NCI-H748 treated with DMSO at 0.1 percent for 48 hours (cell line): Measurements from ENCODE around the gene OR2AG2.
"Not testable (repeated sequence)": the region's sequence is repeated elsewhere in the genome, so short reads cannot be mapped to it uniquely, and the experiment has no call there.

ENCODE experiments used
- DNase-seq: peaks from one replicate; lab custom pipeline; 2025; lab: John Stamatoyannopoulos, UW

The OR2AG2 gene, protein sequence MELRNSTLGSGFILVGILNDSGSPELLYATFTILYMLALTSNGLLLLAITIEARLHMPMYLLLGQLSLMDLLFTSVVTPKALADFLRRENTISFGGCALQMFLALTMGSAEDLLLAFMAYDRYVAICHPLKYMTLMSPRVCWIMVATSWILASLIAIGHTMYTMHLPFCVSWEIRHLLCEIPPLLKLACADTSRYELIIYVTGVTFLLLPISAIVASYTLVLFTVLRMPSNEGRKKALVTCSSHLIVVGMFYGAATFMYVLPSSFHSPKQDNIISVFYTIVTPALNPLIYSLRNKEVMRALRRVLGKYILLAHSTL

DNA sequence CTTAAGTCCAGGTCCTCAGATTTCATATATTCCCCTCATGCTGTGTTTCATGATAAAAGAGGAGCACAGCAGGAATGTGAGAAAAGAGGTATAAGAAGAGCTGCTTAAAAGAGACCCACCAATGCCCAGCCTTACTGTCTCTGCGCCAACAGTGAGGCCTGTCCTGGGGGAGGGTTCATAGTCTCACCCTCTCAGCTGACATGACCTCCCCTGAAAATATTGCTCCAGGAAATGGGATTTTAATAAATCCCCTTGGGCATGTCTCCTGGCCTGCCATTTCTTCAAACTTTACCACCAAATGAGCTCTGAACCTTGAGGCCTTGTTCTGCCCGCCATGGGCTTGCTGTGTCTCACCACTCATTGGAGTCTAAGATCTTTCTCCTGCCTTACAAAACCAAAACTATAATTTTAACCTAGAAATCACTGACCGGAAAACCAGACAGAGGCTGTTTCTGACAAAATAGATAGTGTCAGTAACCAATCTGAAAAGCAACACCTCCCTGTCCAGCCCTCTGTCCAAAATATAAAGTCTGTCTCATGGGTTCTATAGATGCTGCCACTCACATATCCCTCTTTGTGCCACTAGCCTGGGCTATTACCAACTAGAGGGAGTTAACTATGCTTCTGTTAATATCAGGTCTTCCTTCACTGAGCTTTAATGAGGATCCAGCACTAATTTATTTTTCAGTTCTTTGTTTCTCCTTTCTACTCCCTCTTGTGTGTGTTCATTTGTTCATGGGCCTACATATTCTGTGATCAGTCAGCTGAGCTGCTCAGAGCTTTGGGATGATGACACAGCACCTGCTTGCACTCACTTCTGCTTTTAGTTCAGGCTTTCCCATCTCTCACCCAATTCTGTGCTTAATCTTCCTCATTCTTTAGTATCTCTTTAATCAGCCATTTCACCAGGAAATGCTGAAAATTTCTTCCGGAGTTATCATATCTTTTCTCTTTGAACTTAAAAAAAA is at the start of gene OR2AG2:
OR2AG2 (minus strand) TSS at position 51 of the 968 bp plus-strand sequence. CDS start 3,019 bp downstream, outside the sequence.
- DNase-seq = no peak

DNA sequence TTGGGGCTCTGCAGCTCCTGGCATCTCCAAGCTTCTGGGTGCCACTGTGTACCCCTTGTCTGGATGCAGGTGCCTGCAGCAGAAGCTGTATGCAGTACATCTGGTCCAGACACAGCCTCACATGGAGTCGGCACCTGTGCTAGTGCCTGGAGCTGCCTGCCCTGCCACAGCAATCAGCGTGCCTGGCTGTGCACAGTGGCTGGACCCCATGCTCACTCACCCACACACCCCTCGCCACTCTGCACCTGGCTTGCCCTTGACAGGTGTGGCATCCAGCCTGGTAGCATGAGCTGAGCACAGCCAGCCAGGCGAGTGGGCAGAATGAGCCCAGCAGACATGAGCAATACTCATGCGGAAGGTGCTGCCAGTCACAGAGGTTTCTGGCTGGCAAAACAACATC is 47.2 kb upstream of the OR2AG2 start:
- no peak for DNase-seq

DNA sequence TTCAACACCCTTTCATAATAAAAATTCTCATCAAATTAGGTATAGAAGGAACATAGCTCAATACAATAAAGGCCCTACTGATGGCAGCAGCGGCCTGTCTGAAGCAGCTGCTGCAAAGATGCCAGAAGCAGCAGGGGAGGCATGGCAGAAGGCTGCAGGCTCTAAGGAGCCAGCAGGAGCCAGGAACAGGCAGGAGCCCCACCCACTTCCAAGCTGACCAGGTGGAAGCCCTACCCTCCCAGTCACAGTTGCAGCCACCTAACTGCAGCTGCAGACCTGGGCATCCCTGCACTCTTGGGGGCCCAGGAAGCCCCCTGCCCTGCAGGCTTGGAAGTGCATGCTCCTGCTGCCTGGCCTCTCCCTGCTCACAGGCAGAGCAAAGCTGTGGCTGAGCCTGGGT is 45.9 kb upstream of the OR2AG2 start:
- DNase-seq = no peak

DNA sequence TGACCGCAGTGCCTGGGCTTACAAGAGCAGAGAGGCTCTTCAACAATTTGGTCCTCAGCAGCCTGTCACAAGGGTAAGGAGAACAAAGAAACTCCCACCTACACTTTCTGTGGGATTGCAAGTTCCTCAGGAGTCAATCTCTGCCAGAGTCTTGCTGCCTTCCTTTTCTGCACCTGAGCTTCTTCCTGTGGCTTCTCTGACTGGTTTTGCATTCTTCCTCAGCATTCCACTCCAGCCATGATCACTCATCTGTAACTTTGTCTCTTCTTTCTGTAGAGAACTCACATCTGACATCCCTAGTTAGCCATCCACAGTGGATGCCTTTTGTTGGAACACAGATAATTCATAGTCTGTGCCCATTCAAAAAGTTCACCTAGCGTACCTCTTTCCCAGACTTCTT is 41.9 kb upstream of the OR2AG2 start:
- no peak for DNase-seq

DNA sequence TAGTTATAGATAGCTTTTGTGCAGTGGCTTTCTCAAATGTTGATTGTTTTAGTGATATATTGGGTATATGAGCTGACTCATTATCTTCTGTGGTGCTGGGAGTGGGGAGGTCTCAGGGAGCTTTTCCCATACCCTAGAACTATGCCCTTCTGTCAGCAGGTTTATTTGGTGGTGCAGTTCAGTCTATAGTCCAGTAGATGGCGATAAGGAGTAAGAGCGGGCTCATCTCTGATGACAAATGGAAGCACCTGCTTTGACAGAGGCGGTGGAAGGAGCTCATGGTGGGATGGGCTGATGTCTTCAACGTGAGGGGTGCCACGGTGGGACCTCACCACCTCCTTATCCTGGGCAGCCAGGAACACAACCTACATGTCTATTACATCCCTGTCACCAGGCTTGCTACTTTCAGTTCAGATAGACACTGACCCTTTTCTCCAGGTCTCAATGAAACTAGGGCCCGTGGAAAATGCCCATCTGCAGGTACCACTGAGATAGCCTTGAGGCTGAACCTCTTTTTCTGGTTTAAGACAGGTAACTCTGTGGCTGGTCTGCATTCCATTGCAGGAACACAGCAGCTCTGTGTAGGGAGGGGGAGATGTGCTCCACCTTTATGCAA is 40.7 kb upstream of the OR2AG2 start:
- peak; percentile 35 for DNase-seq

DNA sequence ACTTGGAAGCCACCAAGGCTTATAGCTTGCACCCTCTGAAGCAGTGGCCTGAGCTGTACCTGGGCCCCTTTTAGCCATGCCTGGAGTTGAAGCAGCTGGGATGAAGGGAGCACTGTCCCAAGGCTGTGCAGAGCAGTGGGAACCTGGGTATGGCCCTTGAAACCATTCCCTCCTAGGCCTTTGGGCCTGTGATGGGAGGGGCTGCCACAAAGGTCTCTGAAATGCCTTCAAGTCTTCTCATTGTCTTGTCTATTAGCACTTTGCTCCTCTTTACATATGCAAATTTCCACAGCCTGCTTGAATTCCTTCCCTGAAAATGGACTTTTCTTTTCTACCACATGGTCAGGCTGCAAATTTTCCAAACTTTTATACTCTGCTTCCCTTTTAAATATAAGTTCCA is 29.3 kb upstream of the OR2AG2 start:
- DNase-seq = not testable (repeated sequence)

DNA sequence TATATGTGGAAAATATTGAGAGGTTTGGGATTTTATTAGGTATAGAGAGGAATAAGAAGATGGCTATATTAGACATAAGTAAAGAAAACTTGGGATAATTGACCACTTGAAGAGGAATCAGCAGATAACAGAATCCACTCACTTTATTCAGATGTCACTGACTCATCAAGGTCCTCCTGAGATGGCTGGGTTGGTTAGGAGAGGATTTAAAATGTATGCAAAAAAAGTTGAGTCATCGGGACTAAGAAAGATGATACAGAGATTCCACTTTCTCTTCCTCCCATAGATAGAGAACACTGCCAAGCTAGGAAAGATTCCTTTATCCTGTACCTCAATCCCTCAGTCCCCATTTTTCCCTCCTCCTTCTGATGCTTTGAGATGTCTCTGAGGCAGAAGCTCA is 27.6 kb upstream of the OR2AG2 start, which contains the start of gene OR6A2:
OR6A2 (minus strand) TSS at position 288 of the 400 bp plus-strand sequence. CDS start 3,981 bp downstream, outside the sequence.
- no peak for DNase-seq

DNA sequence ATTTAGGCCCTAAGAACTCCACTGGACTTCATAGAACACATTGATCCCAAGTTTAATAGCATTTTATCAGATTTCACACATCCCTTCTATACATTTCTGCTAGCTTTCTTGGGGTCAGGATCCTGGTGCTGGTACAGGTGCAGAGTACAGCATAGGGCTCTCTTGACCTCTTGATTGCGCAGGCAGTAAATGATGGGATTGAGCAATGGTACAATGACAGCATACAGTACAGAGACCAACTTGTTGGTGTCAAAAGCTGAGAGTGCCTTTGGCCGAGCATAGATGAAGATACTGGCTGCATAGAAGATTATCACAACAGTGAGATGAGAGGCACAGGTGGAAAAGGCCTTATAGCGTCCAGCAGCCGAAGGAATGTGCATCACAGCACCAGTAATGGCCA is 22.9 kb upstream of the OR2AG2 start:
- DNase-seq = no peak

DNA sequence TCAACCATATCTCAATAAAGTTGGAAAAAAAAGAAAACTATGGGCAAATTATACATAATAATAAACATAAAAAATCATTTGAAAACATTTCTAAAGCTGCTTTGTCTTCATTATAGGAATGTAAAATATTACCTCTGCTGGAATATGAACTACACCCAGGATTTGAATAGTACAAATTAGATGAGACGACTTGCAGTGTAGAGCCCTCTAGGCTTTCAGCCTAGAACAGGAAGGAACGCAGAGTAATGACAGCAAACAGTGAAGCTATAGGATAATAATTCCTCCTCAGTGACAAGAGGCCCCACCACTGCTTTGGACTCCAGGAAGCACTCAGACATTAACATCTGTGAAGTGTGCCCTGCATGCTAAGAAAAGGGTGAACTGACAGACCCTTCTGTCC is 18.8 kb upstream of the OR2AG2 start:
- no peak for DNase-seq

DNA sequence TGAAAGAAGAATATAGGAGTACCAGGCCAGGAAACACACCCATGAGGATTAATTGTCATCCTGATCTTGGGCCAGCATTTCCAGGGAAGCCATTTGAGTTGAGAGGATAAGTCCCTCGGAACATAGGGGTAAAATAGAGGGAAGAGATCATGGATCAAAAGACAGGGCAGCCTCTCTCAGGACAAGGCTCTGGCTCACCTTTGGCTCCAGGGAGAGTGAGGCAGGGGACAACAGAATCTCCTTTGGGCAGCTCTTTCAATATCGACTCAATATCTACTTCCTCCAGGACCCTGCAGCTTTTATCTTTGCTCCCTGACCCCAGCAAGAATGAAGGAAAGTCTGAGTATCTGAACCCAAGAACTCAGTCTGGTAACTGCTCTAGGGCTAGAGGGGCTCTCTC is 10.9 kb upstream of the OR2AG2 start, which contains the start of gene OR2AG1:
OR2AG1 (plus strand) TSS at position 301 of the 400 bp plus-strand sequence. CDS start 2,018 bp downstream, outside the sequence.
- no peak for DNase-seq

DNA sequence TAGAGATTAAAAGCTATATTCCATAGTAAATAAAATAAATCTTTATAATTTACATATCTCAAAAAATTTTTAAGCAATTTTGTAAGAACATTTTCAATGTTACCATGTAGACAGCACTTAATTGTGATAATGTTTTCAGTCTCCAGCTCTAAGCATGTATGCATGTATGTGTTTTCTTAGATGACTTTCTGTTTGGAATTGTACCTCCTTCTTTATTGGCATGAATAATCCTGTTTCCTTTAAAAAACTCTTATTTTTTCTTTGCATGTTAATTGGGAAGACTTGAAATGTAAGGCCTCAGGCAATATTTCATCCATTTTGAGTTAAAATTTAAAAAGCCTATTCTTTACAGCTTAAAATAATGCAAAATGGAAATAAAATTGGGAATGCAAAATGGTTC is 9.1 kb upstream of the OR2AG2 start:
- no peak for DNase-seq

DNA sequence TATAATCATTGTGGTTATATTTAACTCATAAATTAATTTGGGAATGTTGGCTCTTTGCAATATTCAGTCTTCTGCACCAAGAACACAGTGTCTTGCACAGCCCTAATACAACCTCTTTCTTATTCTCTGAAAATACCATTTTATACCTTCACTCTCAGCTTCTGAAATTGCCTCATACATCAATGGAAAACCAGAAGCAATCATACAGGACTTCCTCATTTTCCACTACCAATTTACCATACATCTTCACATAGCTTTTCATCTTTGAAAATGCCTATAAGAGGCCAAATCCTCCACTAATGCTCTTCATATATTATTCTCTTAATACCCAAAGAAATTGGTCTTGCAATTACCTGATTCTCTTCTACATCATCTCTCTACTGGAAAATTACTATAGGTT is 6.7 kb upstream of the OR2AG2 start:
- DNase-seq = no peak

DNA sequence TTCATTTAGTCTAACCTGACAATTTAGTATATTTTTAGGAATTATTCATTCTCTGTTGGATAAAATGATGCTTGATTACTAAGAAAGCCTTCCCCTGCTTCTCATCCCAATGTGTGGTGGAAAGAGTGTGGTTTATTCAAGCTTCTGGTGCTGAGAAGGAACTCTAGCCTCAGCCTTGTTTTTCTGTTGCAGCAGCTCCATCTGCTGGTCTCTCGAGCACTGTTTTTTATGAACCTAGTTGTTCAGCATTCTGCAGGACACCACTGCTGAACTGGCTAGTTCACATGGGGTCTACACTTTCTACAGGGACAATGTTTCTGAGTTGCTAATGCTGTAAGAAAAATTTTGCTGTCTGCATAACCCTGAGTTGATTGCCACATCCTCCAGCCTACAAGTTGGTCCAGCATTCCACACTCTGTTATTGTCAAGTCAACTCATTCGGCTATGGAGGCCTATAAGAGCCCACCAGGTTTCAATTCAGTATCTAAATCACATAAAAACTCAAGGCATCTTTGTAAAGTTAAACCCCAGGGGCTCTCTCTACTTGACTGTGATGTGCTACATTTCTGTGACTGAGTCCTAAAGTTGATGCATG is 14.3 kb downstream of the OR2AG2 start:
- peak; percentile 4 for DNase-seq

DNA sequence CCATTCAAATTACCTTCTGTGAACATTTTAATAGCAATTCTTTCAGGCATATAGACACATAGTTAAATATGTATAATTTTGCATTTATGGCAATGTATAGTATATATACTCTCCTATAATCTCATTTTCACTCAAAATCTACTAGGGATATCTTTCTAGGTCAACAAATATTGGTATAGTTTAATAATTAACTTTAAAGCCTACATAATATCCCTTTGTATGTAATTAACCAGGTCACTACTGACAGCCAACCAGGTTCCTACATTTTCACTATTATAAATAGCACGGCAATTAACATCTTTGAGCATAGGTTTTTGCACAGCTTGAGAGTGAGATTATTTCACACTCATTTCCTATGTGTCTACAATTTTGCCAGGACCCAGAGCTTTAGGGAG is 15.8 kb downstream of the OR2AG2 start:
- no peak for DNase-seq

DNA sequence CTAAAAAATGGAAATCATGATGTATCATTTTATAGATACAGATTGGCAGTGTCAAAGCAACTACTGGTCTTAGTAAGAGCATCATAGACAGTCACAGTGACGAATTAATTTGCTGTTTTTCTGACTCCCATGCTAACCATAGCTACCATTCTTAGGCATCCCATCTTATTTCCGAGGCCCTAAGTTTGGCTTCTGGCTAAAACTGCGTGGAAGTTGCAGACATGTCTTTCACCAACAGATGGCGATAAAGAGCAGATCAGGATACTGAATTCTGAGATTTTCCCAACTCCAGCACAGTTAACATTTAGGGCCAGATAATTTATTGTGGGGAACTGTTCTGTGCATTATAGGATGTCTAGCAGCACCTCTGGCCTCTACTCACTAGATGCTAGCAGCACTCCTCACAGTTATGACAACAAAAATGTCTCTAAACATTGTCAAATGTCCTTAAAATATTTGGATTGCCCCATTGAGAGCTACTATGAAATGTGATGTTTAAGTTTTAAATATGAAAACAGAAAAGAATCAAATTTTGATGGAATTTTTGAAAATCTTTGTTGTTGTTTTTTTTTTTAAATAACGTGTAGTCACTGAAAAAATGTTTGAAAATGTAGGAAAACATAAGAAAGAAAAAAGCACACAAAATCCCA is 16.3 kb downstream of the OR2AG2 start:
- DNase-seq = no peak

DNA sequence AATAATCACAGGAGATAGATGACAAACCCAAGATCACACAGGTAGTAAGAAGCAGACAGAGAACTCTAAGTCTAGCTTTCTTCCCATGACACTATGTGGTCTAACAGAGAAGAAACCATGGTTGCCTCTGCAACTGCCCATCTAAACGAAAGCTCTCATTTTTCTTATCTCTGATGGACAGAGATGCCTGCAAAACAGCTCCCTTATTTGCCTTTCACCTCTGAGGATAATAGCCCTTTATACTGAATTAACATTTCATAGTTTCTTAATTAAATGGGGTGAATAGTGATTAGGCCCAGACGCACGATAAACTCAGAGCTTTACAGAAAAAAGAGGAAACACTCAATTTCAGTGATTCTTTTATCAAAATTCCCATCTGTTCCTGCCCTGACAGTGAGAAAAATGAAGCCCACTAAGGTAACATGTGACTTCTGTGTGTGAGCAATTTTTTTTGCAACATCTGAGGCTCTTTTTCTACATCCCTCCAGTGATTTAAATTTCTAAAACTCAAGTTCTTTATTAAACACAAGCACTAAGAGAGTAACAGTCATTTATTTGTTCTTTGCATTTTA is 24.6 kb downstream of the OR2AG2 start:
- DNase-seq = no peak

DNA sequence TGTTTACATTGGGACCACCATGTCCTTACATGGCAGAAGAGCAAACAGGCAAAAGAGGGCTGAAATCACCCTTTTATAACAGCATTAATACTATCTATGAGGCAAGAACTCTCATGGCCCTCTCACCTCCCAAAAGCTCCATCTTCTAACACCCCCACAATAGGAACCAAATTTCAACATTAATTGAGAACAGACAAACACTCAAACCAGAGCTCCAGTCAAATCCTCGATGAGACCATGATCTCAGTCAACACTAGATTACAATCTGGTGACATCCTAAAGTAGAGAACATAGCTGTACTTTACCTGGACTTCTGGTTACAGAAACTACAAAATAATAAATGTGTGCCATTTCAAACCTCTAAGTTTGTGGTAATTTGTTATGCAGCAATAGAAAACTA is 25.1 kb downstream of the OR2AG2 start:
- no peak for DNase-seq

DNA sequence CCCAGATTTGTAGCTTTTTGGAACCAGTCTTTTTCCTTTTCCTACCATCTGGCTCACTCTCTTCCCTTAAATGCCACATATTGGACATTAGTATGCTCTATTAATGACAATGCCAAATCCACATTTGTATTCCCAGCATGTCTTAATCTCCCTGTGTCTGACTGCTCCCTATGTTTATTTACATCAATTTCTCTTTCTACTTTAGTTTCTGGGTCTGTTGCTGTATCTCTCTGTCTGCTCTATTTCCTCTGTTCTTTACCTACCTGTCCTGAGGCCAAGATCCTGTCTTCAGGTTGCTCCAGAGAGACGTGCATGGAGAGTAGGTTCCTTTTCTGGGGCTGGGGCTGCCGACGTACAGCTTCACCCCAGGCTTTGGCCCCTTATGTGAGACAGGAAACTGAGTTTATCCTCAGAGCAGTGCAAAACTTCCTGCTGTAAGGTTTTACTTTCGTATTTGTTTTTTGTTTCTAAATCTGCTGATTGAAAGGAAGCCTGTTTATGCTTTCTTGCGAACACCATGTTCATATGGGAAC is 25.6 kb downstream of the OR2AG2 start:
- no peak for DNase-seq

DNA sequence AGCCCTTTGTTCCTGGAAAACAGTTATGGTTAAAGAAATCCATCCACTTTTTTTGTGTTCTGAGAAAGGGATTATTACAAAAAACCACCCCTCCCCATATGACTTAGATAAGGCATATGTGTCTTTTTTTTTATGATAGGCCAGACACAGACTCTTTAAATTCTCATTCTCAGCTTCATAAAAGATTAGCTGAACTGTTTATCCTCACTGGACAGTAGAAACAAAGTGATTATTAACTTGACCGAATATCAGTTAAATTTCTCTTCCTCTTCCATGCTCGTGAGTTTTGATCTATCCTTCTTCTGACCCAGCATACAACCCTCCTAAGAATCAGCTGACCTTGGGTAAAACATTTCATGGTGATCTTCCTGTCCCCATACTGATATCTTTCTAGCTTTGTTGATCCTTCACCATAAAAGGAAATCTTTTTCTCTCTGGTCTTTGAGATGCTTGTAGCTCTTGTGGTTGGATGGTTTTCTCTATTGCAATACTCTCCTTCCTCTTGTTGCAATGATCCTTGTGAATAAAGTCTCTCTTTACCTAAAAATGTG is 26.2 kb downstream of the OR2AG2 start:
- no peak for DNase-seq

DNA sequence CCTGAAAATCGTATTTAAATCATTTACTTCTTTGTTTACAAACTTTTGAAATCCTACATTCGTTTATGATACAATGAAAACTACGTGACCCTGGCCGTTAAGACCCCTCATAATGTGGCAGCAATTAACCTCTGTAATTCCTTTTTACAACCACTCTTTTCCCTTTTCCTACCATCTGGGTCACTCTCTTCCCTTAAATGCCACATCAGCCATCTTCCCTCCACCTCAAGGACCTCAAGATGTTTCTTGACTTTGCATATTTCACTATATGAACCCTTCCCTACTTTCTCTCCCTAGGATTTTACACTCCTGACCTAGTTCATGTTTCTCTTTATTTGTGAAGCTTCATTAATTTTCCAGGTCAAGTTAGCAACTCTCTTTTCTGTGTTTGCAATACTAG is 26.8 kb downstream of the OR2AG2 start:
- no peak for DNase-seq

DNA sequence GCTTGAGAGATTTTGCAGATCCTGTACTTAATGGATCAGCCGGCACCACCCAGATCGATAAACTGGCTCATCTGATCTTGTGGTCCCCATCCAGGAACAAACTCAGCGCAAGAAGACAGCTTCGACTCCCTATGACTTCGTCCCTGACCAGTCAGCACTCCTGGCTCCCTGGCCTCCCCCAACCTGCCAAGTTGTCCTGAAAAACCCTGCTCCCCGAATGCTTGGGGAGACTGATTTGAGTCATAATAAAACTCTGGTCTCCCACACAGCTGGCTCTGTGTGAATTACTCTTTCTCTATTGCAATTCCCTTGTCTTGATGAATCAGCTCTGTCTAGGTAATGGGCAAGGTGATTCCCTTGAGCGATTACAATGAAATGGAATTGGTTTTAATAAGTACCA is 29.5 kb downstream of the OR2AG2 start:
- no peak for DNase-seq
